GM19463 (cell line): ENCODE results near the gene SLC22A3.

Source experiments
- ATAC-seq: cut with Tn5 transposase; IDR thresholded peaks from one replicate; pipeline ENCODE4 v1.9.1; 2021; ENCODE audit warnings: mild to moderate bottlenecking, moderate library complexity; ENCODE audit not compliant: unreplicated experiment

Gene SLC22A3

DNA sequence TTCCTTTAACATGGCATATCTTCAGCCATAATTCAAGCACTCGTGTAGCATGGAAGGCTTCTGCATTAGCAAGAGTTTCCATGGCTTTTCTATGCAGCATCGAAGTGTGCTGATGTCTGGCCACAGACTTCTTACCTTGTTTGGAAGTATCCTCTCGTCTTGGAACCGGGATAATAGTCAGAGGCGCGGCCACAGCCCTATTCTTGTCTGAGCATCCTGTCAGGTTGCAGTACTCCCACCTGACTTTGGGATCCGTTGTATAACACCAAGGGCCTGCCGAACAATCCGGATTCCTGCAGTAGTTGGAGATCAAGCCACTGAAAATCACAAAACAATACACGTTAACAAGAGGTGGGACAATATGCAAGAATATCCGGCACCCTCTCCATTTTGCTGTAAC is 138.9 kb downstream of the SLC22A3 start:
- no peak for ATAC-seq

DNA sequence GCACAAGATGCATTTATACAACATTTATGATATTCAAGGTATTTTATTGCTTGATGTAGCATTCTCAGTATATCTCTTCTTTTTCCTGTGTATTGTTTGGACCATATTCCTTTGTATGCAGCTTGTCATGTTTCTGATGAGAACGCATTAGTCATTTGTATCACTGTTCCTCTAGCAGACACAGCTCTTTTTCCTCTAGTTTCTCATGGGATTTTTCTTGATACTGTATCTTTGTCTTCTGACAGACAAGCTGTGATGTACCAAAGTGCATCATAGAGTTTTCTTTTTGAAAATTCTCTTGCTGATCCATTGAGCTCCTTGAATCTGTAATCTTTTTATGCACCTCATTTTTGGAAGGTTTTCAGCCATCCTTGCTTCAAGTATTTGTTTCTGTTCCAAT is 140.9 kb downstream of the SLC22A3 start:
- no peak for ATAC-seq

DNA sequence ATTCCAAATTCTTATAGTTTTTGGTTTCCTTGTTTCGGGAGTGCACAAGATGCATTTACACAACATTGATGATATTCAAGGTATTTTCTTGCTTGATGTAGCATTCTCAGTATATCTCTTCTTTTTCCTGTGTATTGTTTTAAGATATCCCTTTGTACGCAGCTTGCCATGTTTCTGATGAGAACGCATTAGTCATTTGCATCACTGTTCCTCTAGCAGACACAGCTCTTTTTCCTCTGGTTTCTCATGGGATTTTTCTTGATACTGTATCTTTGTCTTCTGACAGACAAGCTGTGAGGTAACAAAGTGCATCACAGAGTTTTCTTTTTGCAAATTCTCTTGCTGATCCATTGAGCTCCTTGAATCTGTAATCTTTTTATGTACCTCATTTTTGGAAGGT is 146.4 kb downstream of the SLC22A3 start:
- no peak for ATAC-seq

DNA sequence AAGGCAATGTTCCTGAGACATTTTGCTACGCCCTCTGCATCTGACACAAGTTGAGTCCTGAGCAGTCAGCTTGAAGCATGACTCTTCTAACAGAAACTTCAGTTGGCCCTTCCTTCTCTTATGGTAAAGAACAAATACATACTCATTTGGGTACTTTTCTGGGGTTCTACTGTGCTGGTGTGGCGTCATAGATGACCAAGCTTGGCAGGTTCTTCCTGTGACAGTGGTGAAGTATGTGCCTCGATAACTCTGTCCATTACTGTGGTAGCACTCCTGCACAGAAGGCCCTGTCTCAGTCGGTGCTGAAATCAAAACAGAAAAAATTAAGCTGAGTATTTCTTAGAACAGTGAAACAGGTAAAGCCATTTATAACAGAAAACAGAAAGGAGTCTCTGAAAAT is 152.5 kb downstream of the SLC22A3 start:
- ATAC-seq, result no peak
